Muscle layer of duodenum (tissue), 2 donors: ENCODE measurements around the gene KLHL21.

Experiments
- H3K27ac ChIP-seq: one replicate; pipeline ENCODE4 v1.7.0; 2013; ENCODE audit warnings: mild to moderate bottlenecking, low read length
- H3K27me3 ChIP-seq: one replicate; pipeline ENCODE4 v1.7.0; 2013; ENCODE audit warnings: low read depth, mild to moderate bottlenecking, control low read depth, low read length
- H3K36me3 ChIP-seq, 2 donors: one replicate each; pipeline ENCODE4 v1.7.0; 2013; ENCODE audit warnings: low read length in 2 of 2, control low read depth in 1 of 2, mild to moderate bottlenecking in 1 of 2; ENCODE audit not compliant: insufficient read depth in 2 of 2, control insufficient read depth in 1 of 2
- H3K4me1 ChIP-seq, 2 donors: one replicate each; pipeline ENCODE4 v1.7.0; 2013; ENCODE audit warnings: low read length in 2 of 2, mild to moderate bottlenecking in 2 of 2, control low read depth in 1 of 2, moderate library complexity in 1 of 2; ENCODE audit not compliant: insufficient read depth in 2 of 2, control insufficient read depth in 1 of 2
- H3K4me3 ChIP-seq, 2 donors: one replicate each; pipeline ENCODE4 v1.7.0; 2013; ENCODE audit warnings: low read length in 2 of 2, low read depth in 1 of 2, mild to moderate bottlenecking in 1 of 2
- H3K9me3 ChIP-seq, 2 donors: one replicate each; pipeline ENCODE4 v1.7.0; 2013; ENCODE audit warnings: low read length in 2 of 2, control low read depth in 1 of 2, mild to moderate bottlenecking in 1 of 2; ENCODE audit not compliant: control insufficient read depth in 1 of 2
- donor health status: healthy.

Gene KLHL21

DNA sequence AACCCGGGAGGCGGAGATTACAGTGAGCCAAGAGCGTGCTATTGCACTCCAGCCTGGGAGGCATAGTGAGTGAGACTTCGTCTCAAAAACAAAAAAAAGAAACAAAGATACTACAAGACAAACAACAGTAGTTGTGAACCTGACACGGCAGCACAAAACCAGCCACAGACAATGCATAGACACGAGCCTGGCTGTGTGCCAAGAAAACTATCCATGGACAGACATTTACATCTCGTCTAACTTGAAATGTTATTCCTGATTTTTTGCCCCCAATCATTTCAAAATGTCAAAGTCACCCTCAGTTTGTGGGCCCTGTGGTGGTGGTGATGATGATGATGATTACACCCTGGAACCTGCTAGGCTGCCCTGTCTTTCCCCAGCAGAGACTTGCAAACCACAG, 6.3 kb downstream of the KLHL21 start:
- peaks cover 10 to 45% of the 10 kb centered on the region in 2 donors for H3K4me1 ChIP-seq
- H3K9me3 ChIP-seq, result no peaks in the 10 kb centered on the region
- peak overlapping the region in 1 of 2 donors; percentile 43 for H3K4me3 ChIP-seq
- no peaks in the 10 kb centered on the region for H3K27me3 ChIP-seq
- H3K27ac ChIP-seq, result no peak overlapping the region
- peaks cover 48 to 79% of the 10 kb centered on the region in 2 donors for H3K36me3 ChIP-seq

DNA sequence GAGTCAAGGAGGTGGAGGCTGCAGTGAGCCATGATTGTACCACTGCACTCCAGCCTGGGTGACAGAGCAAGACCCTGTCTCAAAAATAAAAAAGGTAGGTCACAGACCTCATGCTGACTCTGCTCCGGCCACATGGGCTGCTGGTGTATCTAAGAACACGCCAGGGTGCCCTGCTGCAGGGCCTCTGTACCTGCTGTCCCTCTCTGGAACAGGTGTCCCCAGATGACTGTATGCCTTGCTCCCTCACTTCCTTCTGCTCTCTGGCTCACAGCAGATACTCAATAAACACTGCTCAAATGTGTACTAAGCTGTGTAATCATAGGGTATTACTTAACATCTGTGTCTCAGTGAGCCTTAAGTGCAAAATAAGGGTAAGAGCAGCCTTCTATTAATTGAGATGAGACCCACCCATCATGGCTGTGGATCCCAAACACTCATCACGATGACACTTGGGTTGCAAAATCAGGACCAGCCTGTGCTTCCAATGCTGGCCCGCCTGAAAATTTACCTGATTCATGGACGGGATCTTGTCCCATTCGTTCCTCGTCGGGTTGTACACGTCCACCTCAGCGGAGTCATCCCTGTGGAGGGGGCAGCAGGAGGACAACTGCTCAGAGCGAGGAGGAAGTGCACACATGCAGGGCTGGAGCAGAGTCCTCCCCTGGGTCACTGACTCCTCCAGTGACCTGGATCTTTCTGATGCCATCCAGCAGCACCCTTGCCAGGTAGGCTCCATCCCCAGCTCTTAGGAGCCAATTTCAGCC, 7.5 kb downstream of the KLHL21 start:
- no peaks in the 10 kb centered on the region for H3K27me3 ChIP-seq
- H3K4me1 ChIP-seq, result peaks cover 10 to 41% of the 10 kb centered on the region in 2 donors
- H3K36me3 ChIP-seq, result peaks cover 52 to 86% of the 10 kb centered on the region in 2 donors
- no peaks in the 10 kb centered on the region for H3K9me3 ChIP-seq
- no peak overlapping the region for H3K4me3 ChIP-seq
- no peak overlapping the region for H3K27ac ChIP-seq

DNA sequence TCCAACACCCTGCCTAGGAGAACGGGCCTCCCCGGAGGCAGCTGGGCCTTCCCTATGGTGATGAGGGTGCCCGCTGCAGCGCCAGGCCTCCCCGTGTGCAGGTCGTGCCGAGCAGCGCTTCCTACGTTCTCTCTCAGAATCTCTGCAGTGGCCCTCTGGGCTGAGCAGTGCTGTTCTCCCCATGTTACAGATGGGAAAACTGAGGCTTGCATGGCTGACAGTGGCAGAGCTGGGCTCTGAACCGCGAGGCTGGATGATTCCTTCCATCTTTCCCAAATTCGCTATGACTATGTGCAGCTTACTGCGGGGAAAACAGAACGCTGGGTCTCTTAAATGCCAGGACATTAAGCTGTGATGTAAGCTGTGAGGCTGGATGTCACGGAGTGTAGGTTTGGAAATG, 8.9 kb downstream of the KLHL21 start:
- Histone ChIP-seq H3K9me3 (no peaks in the 10 kb centered on the region), H3K36me3 (peaks cover 56 to 91% of the 10 kb centered on the region in 2 donors)

DNA sequence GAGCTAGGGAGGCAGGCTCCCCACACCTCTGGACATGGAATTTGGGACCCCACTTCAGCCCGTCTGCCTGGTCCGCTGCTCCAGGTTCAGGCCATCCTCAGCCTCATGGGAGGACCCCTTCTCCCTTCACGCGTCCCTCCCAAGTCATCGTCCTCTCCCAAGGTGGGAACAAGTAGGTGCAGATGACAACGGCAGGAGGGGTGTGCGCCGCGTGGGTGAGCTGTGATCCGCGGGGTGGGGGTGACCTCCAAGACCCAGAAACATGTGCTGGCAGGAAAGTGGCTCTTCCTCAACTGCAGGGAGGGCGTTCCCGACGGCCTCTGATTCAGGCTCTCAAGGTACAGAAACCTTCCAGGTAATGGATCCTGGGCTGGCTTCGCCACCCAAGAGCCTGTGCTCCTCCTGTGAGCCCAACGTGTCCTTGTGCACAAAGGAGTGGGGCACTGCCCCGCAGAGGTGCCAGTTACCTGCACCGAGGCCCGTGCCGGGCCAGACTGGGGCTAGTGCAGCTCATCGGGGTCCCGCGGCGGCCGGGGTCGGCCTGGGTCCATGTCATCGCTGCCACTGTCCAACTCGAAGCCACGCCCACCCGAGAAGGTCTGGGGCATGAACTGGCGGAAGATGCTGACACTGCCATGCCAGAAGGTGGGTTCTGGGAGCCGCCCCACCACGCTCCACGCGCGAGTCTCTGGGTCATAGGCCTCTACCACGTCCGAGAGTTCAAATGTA, 9.6 kb downstream of the KLHL21 start:
- no peak overlapping the region for H3K4me3 ChIP-seq
- H3K9me3 ChIP-seq, result no peaks in the 10 kb centered on the region
- H3K36me3 ChIP-seq, result peaks cover 61 to 92% of the 10 kb centered on the region in 2 donors
- no peaks in the 10 kb centered on the region for H3K27me3 ChIP-seq
- peaks cover 10 to 28% of the 10 kb centered on the region in 2 donors for H3K4me1 ChIP-seq
- H3K27ac ChIP-seq, result no peak overlapping the region

More for the DNA sequence above, 8.9 kb downstream of the KLHL21 start:
- H3K27me3 ChIP-seq, result no peaks in the 10 kb centered on the region
- peaks cover 10 to 34% of the 10 kb centered on the region in 2 donors for H3K4me1 ChIP-seq
- no peak overlapping the region for H3K4me3 ChIP-seq
- no peak overlapping the region for H3K27ac ChIP-seq

DNA sequence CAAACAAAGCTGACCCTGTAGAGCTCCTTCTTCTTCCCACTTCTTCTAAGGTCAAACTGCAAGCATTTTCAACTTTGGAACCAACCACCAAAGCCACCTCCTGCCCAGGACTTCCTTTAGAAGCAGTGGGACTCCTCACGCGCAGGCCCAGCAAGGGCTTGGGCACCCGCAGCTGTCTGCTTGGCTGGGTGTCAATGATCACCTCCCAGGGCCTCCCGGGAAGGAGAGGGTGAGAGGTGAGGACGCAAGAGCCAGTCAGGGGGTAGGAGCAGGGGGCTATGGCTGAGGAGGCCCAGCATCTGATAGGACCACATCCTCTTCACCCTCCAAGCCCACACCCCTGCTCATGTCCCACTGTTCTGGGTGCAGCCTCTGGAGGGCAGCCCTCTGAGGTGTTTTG, 10.2 kb downstream of the KLHL21 start:
- Histone ChIP-seq H3K9me3 (no peaks in the 10 kb centered on the region), H3K27ac (no peak overlapping the region), H3K36me3 (peaks cover 56 to 89% of the 10 kb centered on the region in 2 donors), H3K4me1 (peaks cover 10 to 28% of the 10 kb centered on the region in 2 donors), H3K4me3 (no peak overlapping the region), H3K27me3 (no peaks in the 10 kb centered on the region)

DNA sequence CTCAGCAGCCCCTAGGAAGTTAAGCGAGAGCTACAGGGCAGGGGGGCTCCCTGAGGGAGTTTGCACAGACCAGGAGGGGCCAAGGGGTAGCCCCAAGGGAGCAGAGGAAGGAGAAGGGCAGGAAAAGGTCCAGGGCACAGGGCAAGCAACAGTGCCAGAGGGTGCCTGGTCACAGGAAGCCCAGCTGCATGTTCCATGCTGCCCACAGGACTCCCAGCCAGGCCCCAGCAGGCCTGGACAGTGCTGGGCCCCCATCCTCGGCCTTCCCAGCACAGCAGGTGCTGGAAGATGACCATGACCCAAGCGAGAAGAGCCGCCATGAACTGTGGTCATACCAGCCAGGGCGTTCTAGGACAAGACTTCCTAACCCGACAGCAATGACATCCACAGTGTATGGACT, 11.0 kb downstream of the KLHL21 start:
- H3K27ac ChIP-seq, result no peak overlapping the region
- H3K27me3 ChIP-seq, result no peaks in the 10 kb centered on the region
- H3K4me1 ChIP-seq, result peaks cover 3 to 28% of the 10 kb centered on the region in 2 donors
- H3K4me3 ChIP-seq, result no peak overlapping the region
- peaks cover 51 to 83% of the 10 kb centered on the region in 2 donors for H3K36me3 ChIP-seq
- H3K9me3 ChIP-seq, result no peaks in the 10 kb centered on the region

DNA sequence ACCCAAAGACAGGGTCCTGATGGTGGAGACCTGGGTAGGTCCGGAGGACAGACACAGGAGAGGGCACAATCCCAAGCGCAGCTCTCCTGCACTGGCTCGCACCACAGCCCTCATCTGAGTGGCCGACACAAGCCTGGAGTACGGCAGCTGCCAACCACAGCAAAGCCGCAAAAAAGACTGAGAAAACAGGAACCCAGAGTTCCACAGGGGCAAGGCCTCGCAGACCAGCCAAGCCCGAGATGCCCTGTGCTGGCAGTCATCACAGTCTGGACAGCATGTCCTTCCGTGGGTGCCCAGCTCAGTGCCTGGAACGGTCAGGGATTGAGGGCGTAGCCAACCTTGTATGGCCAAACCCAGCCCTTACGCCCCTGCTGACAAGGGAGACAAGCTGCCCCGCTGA, 11.4 kb downstream of the KLHL21 start:
- Histone ChIP-seq H3K36me3 (peaks cover 47 to 81% of the 10 kb centered on the region in 2 donors), H3K4me3 (no peak overlapping the region), H3K4me1 (peaks cover 0 to 26% of the 10 kb centered on the region in 2 donors), H3K27ac (no peak overlapping the region), H3K9me3 (no peaks in the 10 kb centered on the region), H3K27me3 (no peaks in the 10 kb centered on the region)

DNA sequence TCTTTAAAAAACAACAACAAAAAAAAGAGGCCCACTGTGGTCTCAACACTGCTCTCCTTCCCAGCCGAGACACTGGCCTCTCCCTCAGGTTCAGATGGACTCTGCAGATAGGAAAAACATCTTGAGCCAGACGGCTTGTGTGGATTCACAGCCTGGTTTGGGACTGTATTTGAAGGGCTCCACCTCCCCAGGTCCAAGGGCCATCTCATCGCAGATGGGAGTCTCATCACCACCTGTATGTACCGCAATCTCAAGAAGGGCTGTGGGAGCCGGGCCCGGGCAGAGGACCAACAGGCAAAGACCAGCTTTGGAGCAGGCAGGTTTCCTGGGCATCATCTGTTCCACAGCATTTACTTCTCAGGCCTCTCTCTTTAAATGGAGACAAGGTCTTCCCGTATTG, 12.6 kb downstream of the KLHL21 start:
- no peak overlapping the region for H3K27ac ChIP-seq
- peaks cover 40 to 70% of the 10 kb centered on the region in 2 donors for H3K36me3 ChIP-seq
- H3K9me3 ChIP-seq, result no peaks in the 10 kb centered on the region
- peaks cover 0 to 20% of the 10 kb centered on the region in 2 donors for H3K4me1 ChIP-seq
- no peaks in the 10 kb centered on the region for H3K27me3 ChIP-seq
- H3K4me3 ChIP-seq, result no peak overlapping the region

DNA sequence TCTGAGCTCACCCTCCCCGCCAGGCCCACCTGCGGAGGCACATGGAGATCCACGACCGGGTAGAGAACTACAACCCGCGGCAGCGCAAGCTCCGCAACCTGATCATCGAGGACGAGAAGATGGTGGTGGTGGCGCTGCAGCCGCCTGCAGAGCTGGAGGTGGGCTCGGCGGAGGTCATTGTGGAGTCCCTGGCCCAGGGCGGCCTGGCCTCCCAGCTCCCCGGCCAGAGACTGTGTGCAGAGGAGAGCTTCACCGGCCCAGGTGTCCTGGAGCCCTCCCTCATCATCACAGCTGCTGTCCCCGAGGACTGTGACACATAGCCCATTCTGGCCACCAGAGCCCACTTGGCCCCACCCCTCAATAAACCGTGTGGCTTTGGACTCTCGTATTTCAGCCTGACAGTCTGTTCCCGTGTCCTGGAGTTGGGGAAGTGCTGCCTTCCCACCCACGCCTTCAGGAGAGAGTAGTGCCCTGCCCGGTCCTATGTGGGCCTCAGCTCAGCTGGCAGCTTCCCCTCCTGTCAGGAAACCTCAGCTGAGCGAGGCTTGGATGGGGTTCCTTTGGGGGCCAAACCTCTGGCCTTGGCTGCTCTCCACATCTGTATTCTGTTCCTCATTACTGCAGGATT, 13.7 kb downstream of the KLHL21 start:
- no peak overlapping the region for H3K27ac ChIP-seq
- no peaks in the 10 kb centered on the region for H3K9me3 ChIP-seq
- H3K4me1 ChIP-seq, result peaks cover 0 to 20% of the 10 kb centered on the region in 2 donors
- H3K27me3 ChIP-seq, result no peaks in the 10 kb centered on the region
- H3K36me3 ChIP-seq, result peaks cover 36 to 60% of the 10 kb centered on the region in 2 donors
- H3K4me3 ChIP-seq, result no peak overlapping the region

DNA sequence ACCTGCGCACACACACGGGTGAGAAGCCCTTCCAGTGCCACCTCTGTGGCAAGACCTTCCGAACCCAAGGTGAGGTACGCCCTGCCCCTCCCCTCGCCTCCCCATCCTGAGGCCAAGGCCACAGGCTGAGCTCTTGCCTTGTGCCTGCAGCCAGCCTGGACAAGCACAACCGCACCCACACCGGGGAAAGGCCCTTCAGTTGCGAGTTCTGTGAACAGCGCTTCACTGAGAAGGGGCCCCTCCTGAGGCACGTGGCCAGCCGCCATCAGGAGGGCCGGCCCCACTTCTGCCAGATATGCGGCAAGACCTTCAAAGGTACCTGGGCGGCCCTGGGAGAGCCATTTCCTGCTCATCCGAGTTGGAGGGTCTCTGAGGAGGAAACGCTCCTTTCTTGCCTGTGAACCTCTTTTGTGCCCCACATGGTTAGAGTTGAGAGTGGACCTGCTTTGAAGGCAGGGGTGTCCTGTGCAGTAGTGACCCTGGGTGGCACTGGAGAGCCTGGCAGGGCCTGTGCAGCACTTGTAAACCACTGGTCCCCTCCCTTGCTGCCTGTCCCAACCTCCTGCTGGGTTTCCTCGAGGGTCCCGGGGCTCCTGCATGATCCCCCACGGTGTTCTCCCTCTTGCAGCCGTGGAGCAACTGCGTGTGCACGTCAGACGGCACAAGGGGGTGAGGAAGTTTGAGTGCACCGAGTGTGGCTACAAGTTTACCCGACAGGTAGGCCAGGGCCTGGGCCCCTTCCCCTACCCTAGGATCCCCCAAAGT, 14.4 kb downstream of the KLHL21 start:
- no peak overlapping the region for H3K4me3 ChIP-seq
- H3K4me1 ChIP-seq, result peaks cover 0 to 20% of the 10 kb centered on the region in 2 donors
- no peaks in the 10 kb centered on the region for H3K9me3 ChIP-seq
- peaks cover 29 to 53% of the 10 kb centered on the region in 2 donors for H3K36me3 ChIP-seq
- no peaks in the 10 kb centered on the region for H3K27me3 ChIP-seq
- no peak overlapping the region for H3K27ac ChIP-seq
